SIG-M5 treated with dmso at 0.1 percent for 504 hours (cell line): ENCODE measurements around the gene PSENEN.

Source experiments
- DNase-seq: peaks from one replicate; lab custom pipeline; 2025; ENCODE audit not compliant: unreplicated experiment; lab: John Stamatoyannopoulos, UW

PSENEN gene

GRCh38 chr19:35750167-35750566 lies 4.7 kb downstream of the PSENEN start:
- DNase-seq, result no peak

GRCh38 chr19:35751839-35752745 lies 6.6 kb downstream of the PSENEN start:
- no peak for DNase-seq

GRCh38 chr19:35752746-35753350 lies 7.4 kb downstream of the PSENEN start:
- no peak for DNase-seq

GRCh38 chr19:35753634-35754369 lies 8.4 kb downstream of the PSENEN start:
- no peak for DNase-seq

- DNase-seq, result no peak
Measured at GRCh38 chr19:35754370-35755130, 9.1 kb downstream of the PSENEN start.

- no peak for DNase-seq
Measured at GRCh38 chr19:35755131-35755549, 9.7 kb downstream of the PSENEN start.

- no peak for DNase-seq
Measured at GRCh38 chr19:35755550-35756376, 10.3 kb downstream of the PSENEN start.

GRCh38 chr19:35756377-35757230 lies 11.2 kb downstream of the PSENEN start, which contains the start of gene HSPB6:
TSS of gene HSPB6 (minus strand) at chr19:35757029. CDS start at chr19:35757008, 21 bp downstream.
- no peak for DNase-seq

GRCh38 chr19:35757231-35757748 lies 11.8 kb downstream of the PSENEN start:
- DNase-seq, result no peak

- DNase-seq, result peak; percentile 99
Measured at GRCh38 chr19:35757749-35758608, 12.5 kb downstream of the PSENEN start, which contains the start of gene PROSER3. TSS of gene PROSER3 (plus strand) at chr19:35758176. CDS start at chr19:35758216, 40 bp downstream.

- no peak for DNase-seq
Measured at GRCh38 chr19:35759697-35760096, 14.2 kb downstream of the PSENEN start.

GRCh38 chr19:35760711-35761349 lies 15.4 kb downstream of the PSENEN start:
- no peak for DNase-seq

- DNase-seq, result no peak
Measured at GRCh38 chr19:35764432-35765315, 19.2 kb downstream of the PSENEN start.

- DNase-seq, result no peak
Measured at GRCh38 chr19:35766571-35767104, 21.2 kb downstream of the PSENEN start.

GRCh38 chr19:35767288-35768081 lies 22.0 kb downstream of the PSENEN start:
- DNase-seq, result no peak
